ENCODE data around the gene NOD1.
"Not testable (repeated sequence)": the region's sequence is repeated elsewhere in the genome, so short reads cannot be mapped to it uniquely, and the experiment has no call there.

Gene NOD1

DNA sequence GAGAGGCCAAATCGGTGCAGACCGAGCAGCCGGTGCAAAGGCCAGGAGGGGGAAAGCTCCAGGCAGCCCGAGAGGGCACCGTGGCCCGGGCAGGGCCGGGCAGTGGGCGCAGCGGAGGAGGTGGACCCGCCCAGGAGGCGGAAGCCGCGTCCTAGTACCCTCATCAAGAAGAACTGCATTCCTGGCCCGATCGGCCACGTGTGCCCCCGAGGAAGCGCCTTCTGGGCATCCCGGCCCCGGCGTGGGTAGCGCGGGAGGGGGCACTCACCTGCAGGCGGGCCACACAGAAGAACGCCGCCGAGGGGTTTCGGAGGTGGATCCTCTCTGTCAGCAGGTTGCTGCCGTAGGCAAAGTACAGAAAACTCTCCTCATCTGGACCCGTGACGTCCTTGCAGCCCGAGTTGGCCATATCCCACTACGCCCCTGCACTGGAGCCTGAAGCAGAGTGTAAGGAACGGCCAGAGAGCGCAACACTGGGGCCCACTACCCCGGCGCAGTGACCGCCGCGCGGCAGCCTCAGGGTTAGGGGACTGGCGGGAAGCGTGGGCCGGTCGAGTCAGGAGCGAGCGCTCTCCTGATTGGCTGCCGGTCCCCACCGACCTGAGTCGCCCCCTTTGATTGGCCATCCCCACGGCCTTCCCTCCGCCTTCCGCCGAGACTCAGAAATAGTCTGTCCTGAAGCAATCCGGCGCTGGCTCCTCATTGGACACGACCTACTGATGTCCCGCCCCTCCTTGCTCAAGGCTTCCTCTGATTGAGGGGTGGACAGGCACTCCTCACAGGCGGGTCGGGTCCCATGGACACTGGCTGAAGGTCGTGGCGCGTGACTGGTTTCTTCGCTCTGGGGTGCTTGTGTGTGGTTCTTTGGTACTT is 26.0 kb upstream of the NOD1 start, which contains the start of gene GGCT:
TSS of gene GGCT (minus strand) at position 529 of the 873 bp plus-strand sequence. CDS start at position 409, 120 bp downstream.
- peak; percentile 97 for DNase-seq

DNA sequence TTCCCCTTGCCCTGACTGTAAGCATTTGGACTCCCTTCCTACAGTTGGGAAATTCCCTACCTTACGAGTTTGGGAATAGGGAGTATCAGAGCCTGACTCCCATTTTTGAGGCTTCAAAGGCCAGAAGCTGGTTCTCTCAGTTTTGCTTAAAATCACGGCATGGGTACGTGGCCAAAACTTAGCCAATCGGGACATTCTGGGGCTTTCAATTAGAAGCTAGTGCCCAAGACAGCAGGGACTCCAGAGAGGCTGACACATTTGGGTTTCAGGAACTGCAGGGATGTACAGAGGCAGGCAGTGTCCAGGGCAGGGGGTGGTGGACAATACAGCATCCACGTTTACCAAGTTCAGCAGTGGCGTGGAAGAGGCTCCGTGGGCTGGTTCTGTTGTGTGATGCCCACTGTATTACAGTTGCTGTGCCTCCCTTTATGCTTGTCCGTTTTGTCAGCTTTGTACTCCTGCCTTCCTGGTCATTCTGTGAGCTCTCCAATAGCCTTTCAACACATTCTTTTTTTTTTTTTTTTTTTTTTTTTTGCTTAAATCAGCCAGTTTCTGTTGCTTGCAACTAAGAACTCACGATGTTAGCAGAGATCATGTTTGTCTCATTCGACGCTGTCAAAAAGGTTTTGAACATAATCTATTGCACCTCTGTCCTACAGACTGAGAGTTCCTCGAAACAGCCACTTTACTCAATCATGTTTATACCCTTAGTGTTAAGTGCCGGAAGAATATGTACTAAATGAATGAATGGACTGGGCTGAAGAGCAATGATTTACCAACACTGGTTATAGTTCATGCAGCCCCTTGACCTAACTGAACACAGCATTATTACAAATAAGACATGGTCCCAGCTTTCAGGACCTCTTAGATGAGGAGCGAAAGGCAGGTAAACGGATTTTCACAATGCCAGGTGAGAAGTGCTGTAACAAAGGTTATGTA is 25.0 kb upstream of the NOD1 start:
- no peak for DNase-seq

DNA sequence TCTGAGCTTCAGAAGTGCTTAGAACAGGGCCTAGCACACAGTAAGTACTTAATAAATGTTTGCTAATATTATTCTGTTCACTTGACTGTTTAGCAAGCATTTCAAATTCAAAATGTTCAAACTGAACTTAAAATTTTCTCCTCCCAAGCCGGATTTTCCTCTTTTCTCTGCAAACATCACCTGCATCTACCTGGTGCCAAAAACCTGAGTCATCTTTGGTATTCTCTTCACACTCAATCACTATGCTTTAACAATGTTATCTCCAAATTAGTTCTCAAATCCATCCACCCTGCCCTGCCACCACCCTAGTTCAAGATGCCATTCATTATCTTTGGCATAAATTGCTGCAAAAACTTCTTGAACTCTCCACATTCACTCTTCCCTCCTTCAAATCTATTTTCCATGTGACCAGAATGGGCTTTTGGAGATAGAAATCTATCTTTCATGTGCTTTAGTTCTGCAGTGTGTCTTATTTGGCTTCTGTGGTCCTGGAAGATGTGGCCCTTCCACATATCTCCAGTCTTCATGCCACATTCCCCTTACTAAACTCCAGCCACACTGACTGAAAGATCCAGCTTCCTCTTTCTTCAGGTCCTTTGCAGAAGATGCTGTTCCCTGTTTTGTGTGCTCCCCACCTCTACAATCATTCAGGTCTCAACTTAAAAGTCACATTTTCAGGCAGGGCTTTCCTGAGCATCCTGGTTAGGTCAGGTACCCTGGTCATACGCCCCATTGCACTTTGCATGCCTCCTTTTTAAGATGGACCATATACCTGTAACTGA is 24.1 kb upstream of the NOD1 start:
- DNase-seq: no peak

DNA sequence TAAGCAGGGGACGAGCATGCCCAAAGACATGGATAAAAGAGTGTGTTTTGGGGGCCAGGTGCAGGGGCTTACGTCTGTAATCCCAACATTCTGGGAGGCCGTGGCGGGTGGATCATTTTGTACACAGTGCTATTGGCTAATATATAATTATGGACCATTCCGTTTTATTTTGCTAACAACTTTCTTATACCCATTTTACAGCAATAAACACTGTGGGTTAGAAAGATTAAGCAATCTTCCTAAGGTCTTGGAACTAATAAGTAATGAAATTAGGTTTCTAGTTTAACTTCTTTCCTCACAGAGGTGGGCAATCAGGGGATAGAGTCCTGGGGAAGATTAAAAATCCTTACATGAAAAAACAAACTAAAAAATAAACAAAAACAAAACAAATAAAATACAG is 22.7 kb upstream of the NOD1 start:
- DNase-seq: no peak

DNA sequence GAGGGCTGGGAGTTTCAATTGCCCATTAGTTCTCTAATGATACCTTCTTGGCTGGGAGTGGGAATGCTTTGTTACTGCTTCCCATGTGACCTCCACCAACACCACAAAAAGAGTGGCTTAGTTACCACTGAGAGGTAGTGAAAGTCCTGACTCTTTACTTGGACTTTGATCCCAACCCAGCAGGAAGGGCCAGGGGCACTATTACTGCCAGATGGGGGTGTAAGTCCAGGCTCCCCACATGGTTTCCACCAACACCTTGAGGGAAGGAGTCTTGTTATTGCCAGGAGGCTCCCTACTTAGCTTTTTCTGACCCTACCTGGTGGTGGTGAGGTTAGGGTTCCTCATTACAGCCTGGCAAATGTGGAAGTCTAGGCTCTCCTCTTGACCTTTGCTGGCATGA is 14.6 kb upstream of the NOD1 start:
- DNase-seq: no peak

DNA sequence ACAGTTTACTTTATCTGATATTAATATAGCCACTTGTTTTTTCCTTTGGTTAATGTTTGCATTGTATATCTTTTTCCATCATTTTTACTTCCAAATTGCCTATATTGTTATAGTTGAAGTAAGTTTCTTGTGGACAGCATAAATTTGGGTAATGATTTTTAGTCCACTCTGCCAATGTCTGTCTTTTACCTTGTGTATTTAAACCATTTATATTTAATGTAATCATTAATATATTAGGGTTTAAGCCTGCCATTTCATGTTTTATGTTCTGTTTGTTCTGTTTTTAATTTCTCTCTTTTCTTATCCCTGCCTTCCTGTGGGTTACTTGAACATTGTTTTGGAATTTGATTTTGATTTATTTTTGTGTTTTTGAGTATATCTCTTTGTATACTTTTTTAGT is 12.8 kb upstream of the NOD1 start:
- DNase-seq: no peak

DNA sequence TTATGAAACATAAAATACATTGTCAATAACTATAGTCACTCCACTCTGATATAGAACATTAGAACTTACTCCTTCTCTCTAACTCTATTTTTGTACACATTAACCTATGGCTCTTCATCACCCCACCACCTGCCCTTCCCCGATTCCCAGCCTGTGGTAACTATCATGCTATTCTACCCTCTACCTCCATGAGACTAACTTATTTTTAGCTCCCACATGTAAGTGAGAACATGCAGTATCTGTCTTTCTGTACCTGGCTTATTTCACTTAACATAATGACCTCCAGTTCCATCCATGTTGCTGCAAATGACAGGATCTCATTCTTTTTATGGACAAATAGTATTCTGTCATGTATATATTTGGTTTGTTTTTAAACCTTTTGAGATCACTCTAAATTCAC is 8.8 kb upstream of the NOD1 start:
- DNase-seq: no peak

DNA sequence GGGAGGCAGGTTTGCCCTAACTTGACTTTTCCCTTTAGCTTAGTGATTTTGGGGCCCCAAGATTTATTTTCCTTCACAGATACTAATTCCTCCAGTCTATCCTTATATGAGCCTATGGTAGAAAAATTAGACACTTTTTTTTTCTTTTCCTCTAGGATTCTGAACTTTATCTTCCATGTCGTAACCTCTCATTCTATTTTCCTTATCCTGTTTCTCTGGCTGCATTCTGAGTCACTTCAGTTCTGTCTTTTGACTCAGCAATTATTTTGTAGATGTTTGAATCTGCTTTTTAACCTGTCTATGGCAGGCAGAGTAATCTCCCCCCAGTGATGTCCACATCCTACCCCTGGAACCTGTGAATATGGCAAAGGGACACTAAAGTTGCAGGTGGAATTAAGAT is 7.1 kb upstream of the NOD1 start:
- DNase-seq: no peak

DNA sequence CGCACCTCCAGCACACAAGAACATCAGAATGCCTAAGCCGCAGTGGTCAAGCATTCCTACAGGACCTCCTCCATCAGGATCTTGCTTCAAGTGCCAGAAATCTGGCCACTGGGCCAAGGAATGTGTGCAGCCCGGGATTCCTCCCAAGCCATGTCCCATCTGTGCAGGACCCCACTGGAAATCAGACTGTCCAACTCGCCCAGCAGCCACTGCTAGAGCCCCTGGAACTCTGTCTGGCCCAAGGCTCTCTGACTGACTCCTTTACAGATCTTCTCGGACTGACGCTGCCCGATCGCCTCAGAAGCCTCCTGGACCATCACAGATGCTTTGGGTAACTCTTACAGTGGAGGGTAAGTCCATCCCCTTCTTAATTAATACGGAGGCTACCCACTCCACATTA is 2.8 kb upstream of the NOD1 start:
- not testable (repeated sequence) for DNase-seq

DNA sequence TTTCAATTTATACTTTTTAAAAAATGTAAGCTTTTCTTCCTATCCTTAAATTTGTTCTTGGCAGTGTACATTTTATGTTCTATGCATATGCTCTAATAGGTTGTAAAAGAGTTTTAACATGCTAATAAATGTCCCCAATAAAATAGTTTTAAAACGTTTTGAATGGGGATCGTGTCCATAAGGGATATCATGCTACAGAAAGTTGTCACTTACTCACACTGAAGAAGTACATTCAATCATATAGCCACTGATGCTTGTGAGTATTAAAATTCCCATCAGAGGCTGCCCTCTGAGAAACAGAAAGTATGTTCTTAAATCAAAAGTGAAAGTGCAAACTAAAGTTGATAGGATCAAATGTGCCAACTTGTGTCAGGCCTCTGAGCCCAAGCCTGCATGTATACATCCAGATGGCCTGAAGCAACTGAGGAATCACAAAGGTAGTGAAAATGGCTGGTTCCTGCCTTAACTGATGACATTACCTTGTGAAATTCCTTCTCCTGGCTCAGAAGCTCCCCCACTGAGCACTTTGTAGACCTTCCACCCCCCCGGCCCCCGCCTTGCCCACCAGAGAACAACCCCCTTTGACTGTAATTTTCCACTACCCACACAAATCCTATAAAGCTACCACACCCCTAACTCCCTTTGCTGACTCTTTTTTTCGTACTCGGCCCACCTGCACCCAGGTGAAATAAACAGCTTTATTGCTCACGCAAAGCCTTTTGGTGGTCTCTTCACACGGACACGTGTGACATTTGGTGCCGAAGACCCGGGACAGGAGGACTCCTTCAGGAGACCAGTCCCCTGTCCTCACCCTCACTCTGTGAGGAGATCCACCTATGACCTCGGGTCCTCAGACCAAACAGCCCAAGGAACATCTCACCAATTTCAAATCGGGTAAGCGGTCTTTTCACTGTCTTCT is 877 bp upstream of the NOD1 start:
- DNase-seq: peak; percentile 55

DNA sequence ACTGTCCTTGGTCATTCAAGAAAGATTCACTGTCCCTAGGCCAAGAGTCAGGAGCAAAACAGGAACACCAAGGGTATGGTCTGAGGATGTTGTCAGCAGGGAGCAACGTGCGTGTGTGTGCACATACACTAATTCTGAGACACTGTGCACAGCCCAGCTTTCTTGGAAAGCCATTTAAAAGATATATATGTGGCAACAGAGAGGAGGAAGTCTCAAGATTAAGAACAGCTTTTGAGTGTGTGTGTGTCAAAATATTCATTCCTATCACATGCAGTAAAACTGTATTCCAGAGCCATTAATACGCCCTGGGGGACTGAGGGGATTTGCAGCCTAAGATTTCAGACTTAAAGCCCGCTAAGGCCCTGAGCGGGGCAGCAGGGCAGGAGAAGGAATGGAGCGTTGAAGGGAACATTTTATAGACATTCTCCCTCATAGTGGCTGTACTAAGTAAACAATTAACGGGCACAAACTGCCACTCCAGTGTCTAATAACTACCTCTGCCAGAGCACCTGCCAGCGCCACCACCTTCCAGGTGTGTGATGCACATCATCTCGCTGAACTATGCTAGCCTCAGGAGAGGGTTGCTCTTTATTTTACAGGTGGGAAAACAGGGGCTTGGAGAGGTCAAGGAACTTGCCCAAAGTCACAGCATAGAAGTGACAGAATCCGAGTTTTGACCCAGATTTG is 2.0 kb downstream of the NOD1 start:
- no peak for DNase-seq

DNA sequence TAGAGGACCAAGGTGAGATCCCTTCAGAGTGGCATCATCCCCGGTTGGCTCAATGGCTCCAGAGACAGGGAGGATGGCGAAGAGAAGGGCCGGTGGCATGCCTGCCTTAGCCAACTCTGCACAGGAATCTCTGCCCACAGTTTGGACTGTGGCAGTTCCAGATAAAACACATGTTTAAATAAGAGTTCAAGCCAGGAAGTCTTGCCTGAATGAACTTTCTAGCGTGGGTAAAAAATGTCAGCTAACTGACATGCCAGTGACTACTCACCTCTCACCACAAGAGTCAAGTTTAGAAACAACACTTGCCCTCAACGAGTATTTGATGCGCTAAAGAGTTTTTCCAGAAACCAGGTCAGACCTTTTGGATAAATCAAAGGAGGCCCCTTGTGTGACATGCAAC is 3.0 kb downstream of the NOD1 start:
- DNase-seq: no peak

DNA sequence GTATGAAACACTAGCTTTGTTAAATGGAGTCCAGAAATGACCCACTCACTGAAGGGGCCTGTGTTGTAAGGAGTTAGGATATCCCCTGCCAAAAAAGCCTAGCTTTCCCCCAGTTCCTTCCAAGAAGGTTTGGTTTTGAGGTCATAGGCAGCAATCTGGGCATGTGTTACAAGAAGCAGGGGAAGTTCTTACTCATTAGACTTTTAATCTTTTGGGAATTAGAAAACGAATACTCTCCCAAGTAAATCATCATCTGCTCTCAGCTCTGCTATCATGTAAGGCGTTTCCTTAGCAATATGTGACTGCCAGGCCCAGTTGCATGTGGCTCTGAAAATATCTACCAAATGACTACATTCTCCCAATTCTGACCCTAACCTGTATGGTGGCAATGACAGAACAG is 3.7 kb downstream of the NOD1 start:
- DNase-seq: no peak

DNA sequence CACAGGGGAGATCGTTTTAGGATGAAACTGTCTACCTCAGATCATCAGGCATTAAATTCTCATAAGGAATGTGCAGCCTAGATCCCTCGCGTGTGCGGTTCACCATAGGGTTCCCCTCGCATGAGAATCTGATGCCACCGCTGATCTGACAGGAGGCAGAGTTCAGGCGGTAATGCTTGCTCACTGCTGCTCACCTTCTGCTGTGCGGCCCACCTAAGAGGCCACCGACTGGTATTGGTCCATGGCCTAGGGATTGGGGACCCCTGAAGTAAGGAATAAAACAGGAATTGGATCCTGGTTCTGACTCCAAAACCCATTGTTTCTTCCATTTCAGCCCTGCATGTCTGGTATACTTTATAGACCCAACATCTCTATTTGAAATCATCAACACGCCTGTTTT is 4.1 kb downstream of the NOD1 start:
- DNase-seq: no peak

DNA sequence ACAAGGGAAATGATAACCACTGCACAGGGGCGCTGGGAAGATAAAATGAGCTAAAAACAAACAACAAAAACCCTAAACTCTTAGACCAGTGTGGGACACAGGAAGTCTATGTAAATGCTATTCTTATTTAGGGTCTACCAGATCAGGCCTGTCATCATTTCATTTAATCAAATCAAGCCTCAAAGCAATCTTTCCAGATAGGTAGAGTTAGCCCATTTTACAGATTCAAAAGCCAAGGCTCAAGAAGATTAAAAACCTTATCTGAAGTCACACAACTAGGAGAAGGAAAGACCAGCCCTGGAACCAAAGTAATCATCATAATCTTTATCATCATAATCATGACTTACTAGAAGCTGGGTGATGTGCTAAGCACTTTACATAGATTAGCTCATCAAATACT is 4.7 kb downstream of the NOD1 start:
- DNase-seq: no peak

DNA sequence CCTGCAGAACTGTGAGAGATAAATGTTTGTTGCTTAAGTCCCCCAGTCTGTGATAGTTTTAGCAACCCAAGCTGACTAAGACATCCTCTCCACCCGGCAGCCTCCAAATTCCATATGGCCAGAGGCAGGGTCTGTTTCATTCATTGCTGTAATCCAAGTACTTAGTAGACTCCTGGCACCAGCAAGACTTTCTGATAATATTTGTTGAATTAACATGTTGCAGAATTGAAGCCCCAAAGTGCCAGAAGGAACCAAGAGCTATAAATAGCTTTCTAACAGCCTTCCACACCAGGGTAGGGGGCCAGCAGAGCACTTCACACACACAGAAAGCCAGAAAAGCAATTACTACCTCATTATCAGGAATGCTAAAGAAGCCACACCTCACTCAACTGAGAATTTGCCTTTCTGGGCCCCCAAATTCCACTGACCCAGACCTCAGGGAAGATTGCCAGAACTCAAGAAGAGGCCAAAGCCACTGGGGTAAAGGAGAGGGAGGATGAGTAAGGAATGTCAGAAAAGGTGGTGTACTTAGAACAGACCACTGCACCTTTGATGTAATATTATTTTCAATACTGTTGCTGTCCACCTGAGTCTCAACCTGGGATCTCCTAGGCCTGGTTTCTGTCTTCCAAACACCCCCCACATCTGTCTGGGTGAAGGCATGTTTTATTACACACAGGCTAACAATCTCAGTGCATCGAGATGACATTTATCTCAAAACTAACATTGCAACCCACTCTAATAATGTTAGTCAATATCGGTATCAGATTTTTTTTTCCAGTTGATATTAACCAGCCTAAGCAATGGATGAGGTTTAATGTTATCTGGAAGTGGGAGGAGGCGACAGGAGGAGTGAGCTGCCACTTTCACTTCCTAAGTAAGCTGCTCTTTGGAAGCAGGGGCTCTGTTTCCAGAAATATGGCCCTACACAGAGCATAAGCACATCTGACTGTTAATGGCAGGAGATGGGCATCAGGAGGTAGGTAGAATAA is 5.5 kb downstream of the NOD1 start:
- DNase-seq: no peak

DNA sequence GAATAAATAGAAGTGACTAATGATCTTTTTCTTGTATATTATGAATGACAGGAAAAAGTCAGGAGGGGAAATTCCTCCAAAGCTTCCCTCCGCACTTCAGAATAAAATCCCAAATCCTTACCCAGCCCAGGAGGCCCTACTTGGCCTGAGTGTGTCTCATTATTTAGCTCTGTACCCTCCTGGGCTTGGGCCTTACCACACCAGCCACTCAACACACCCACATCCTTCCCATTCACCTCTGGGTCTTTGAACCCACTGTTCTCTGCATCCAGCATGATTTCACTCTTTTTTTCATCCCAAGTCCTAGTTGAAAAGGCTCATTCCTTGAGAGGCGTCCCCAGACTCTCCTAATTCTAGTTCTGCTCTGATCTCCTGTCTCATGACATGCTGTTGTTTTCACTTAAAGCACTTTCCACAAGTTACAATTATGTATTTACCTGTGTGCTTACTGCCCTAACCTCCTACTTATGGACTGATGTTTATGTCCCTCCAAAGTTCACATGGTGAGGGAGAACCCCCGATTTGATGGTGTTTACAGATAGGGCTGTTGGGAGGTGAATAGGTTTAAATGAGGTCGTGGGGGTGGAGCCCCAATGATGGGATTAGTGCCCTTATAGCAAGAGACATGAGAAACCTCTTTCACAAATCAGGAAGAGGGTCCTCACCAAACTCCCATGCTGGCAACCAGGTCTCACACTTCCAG is 6.4 kb downstream of the NOD1 start:
- no peak for DNase-seq

DNA sequence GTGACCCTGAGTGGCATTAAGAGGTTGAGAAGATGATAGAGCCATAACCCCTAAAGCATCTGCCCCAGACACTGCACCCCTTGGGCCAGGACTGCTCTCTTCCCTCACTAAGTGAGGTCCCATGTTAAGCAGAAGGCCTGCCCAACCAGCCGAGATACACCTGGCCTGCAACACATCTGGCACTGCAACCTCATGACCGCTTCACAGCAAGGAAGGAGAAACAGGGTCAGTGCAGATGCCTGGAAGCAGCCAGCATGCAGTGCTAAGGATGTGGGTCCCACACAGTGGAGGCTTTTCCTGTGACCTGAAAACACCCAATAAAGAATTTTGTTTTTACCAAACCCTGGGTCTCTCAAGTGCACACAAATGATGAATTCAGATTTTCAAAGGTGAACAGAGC is 7.4 kb downstream of the NOD1 start:
- no peak for DNase-seq

DNA sequence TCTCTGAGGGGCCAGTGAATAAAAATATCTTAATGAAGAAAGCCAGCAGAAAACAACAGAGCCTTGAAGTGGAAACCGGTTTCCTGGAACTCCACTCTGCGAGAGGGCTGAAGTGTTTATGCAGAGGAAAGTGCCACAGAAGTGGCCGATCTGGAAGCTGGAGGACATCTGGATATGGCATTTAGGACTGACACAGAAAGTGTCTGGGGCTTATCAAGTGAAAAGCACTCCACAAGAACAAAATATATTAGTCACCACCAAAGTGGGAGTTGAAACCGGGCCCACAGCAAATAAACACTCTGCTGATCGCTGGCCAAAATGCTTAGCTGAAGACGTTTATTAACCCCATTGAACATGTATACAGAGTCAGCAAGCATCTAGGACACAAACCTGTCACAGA is 7.8 kb downstream of the NOD1 start:
- no peak for DNase-seq
